HS-5 (cell line): ENCODE data around the gene EEFSEC.

Experiments used
- DNase-seq: peaks from one replicate; pipeline ENCODE4 v3.0.0-alpha.2; 2012; ENCODE audit warnings: low read depth

Gene EEFSEC

DNA sequence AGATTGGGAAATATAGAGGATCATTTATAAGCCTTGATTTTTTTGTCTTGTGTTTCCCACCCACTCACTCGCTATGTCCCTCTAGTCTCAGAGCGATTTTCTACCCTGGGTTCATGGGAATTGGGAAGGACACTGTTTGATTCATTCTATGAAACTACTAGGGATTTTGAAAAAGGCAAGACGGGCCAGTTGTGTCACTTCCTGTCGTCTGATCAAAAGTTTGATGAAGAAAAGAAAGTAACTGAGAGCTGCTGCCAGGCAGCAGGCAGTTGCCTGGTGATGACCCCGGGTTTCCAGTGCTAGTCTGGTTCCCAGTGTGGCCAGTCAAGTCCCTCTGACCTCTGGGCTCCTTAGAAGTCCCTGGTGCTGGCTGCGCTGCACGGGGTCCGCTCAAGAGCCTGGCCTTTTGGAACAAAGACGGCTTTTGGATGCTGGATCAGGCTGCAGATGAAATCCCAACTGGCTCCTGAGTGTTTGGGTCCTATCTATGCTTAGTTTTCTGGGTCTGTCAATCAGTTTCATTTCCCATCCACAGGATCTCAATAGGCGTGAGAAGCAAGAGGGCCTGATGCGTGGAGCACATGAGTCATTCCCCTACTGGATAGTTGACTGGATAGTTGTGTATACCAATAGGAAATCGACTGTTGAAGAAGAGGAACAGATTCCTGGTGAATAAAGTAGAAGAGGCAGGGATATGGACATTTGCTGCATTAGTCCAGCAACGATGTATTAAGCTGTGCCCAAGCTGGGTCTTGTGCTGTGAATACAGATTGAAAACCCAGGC lies 89.7 kb downstream of the EEFSEC start:
- no peak for DNase-seq

GRCh38 chr3:128243602-128244504 lies 90.6 kb downstream of the EEFSEC start:
- DNase-seq: no peak

GRCh38 chr3:128245460-128245859 lies 92.2 kb downstream of the EEFSEC start:
- DNase-seq: no peak

DNA sequence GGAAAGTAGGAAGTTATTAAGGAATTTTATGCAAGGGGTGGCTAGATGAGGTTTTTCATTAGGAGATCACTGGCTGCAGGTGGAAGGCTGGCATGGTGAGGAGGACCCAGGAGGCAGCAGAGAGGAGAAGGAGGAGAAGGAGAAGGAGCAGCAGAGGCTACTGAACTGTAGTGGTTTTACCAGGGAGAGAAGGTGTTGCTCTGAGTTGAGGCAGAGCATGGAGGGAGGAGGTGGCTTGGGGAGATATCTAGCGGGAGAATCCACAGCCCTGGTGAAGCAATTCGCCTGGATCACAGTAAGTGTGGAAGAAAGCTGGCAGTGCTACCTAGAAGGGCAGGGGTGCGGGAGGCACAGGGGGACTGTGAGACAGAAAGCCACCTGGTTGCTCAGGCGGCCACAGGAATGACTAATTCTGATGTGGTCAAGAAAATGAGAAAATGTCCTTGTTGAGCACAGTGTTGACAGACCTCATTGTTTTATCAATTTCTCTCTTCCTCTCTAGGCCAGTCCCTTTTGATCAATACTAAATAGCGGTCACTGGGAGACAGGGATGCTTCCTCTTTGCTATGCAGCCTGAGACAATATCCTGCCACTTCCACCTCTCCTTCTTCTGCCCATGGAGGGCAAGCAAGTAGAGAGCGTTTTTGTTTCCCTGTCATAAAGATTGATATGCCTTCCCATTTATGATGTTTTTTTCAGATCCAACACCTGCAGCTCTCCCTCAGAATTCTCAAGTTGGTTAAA lies 94.6 kb downstream of the EEFSEC start:
- no peak for DNase-seq

- no peak for DNase-seq
These were observed 98.8 kb downstream of the EEFSEC start for GRCh38 chr3:128252083-128252482.

DNA sequence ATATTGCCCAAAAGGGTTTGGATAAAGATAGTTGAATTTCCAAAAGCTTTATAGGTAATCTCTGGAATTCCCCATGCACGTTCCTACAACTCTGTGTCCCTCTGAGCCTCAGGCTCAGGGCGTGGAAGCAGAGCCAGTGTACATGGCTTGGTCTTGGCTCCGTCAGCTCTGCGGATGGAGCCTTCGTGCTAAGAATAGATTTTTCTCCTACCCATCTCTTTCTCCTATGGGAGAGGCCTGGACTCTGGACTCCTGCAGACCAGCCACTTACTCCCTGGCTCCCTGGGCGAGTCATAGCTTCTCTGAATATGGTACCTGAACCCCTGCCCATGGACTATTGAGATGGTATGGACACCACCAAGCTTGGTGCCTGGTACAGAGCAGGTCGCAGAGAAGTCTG lies 99.9 kb downstream of the EEFSEC start:
- DNase-seq: no peak

DNA sequence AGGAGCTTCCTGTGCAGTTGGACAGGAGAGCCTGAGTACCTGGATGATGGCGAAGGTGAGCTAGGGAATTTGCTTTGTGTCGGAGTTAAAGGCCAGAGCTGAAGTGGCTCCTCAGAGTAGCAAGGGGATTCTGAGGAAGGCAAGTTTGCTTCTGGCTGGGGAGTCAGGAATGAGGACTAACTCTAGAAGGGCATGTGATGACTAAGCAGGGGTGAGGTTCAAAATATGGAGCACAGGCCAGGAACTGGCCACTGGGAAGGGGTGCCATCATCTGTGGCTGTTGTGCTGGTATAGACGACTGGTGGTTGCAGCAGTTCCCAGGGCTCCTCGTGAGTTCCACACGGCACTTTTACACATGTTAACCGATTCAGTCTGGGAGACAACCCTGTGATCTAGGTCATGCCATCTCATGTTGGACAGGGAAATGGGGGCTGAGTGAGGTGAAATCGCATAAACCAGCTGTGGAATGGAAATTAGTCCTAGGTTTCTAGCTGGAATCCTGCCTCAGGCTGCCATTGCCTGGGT lies 100.8 kb downstream of the EEFSEC start:
- no peak for DNase-seq

DNA sequence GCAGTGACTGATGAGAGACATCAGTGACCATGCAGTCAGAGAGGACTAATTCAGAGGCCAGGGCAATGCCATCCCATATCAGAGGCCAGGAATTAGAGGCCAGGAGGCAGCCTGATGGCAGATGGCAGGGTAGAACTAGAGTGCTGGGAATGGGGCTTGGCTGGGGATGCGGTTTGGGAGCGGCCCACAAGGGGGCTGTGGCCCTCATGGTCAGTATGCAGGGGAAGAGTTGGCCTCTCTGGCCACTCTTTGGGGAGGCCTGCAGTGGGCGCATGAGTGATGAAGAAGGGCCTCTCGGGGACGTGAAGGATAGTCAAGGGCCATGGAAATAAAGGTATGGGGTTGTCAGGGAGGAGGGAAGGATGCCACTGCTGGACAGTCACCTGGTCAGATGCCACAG lies 101.7 kb downstream of the EEFSEC start:
- no peak for DNase-seq

GRCh38 chr3:128256131-128256530 lies 102.8 kb downstream of the EEFSEC start:
- DNase-seq: no peak

GRCh38 chr3:128257632-128258031 lies 104.4 kb downstream of the EEFSEC start:
- no peak for DNase-seq

DNA sequence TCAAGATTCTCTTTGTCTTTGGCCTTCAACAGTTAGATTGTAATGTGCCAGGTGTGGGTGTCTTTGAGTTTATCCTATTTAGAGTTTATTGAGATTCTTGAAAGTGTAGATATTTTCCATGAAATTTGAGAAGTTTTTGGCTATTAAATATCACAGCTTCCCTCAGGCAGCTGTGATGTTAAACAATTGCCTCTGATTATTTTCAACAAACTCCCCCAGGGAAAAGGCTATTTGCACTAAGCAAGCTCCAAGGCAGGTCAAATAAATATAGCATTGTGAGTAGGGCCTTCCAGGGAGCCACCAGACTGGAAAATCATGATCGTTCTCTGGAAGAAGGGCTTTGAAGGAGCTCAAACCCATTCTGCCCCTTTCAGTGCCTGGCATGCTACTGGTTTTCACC lies 107.0 kb downstream of the EEFSEC start:
- no peak for DNase-seq

DNA sequence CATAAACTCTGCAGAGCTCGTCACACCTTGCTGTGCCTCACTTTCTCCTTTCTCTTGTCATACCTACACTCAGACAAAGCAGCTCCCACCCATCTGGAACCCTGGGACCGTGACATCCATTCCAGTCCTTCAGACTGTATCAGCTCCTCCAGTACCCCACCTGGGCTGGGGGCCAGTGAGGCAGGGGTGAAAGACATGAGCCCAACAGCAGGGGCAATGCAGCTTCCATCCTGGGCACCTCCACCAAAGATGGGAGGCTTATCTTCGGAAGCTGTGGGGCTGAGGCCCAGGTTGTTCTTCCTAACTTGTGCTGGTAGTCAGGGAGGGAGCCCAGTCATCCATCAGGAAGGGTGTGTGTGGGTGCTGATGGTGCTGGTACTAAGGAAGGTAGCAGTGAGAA lies 109.2 kb downstream of the EEFSEC start:
- no peak for DNase-seq

GRCh38 chr3:128263118-128263517 lies 109.8 kb downstream of the EEFSEC start:
- DNase-seq: no peak

DNA sequence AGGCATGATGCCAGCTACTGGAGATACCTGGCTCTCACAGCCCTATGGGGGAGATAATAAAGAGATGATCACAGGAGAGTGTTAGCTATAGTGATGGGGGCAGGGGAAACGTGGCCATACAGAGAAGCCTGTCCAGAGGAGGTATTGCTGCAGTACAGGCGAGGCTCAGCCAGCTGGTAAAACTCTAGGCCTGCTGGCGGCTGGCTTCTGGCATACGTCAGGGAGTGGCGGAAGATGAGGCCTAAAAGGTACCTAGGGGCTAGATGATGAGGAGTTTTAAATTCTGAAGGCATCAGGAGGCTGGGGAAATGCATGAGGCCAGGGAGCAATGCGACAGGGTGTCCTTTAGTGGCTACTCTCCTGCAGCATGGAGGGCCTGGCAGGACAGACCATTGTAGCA lies 110.7 kb downstream of the EEFSEC start:
- no peak for DNase-seq

GRCh38 chr3:128266453-128266852 lies 113.2 kb downstream of the EEFSEC start:
- DNase-seq: no peak

- DNase-seq: no peak
These were observed 114.3 kb downstream of the EEFSEC start for GRCh38 chr3:128267541-128267940.

DNA sequence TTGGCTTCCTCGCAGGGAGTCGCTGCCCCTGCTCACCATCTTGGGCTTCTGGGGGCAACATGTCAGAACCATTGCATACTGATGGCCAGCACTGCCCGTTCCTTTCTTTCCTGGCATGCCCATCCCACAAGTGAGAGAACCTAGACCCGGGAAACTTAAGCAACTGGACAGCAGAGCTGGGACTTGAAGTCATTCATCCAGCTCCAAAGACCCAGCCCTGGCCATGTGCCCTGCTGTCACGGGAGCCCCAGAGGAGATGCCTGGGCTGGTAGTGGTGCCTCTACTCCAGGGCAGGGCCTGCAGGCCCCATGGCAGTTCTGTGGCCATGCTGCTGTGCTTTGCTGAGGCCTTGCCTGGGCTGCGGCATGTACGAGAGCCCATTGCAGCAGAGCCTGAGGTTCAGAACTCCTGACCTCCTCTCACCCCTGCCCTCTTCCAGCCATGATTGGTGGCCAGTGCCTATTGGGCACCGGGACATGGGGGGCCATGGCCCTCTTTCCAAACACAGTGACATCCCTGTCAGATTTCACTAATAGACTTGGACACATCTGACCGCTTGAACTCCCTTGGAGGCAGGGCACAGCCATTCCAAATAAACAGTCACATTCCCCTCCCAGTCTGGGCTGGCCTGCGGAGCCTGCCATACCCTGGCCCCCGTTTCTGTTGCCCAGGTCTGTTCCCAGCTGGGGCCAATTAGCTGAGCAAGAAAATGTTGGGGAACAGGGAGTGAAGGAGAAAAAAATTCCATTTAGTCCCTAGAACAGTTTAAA lies 115.9 kb downstream of the EEFSEC start:
- no peak for DNase-seq

- DNase-seq: no peak
These were observed 116.5 kb downstream of the EEFSEC start for GRCh38 chr3:128269796-128270195.

DNA sequence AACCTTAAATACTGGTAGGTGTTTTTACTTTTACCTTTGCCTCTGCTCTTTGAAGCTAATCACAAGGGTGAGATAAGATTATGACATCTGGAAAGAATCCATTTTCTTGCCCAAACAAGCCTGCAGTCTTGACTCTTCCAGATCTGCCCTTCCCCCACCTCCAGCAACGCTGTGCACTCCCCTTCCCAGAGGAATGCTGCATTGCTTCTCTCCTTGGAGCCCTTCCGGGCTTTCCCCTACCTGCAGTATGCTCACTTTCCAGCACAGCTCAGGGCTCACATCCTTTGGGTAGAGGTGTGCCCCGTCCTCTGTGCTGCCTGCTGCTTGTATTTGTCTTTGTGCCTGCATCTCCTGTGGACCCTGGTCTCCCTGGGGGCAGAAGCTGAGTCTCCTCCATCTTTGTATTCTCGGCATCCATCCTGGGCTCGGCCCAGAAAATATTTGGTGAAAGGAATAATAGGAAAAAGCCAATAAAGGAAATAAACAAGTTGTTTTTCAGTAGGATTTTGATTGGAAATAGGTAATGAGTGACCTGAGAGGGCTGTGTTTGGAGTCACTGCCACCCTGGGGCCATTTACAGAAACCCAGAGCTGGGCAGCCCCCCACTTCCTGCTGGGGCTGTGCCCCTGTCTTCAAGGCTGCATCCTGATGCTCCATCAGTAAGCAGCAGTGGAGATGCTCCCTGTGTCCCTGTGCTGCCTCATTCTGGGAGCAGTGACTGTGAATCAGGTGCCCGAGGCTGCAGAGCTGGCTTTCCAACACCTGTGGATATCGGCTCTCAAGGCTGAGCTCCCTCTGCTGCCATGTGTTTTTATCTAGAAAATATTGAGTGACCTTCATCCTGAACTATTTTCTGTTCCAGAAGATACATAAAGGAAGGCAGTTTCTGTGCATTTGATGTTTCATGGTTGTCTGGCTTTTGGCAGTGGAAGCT lies 117.5 kb downstream of the EEFSEC start:
- no peak for DNase-seq

GRCh38 chr3:128271536-128272332 lies 118.5 kb downstream of the EEFSEC start:
- no peak for DNase-seq
